ENCODE data around the gene MGAM2. TPM values are rescaled to one million over a fixed set of nuclear protein-coding genes. Genes with fewer than 3 reads are reported as not detected.
"Not testable (repeated sequence)": the region's sequence is repeated elsewhere in the genome, so short reads cannot be mapped to it uniquely, and the experiment has no call there.

The MGAM2 gene
- total and polyA plus RNA-seq, 7 experiments from 2014 or later, result 0.10 TPM; not detected in 6

DNA sequence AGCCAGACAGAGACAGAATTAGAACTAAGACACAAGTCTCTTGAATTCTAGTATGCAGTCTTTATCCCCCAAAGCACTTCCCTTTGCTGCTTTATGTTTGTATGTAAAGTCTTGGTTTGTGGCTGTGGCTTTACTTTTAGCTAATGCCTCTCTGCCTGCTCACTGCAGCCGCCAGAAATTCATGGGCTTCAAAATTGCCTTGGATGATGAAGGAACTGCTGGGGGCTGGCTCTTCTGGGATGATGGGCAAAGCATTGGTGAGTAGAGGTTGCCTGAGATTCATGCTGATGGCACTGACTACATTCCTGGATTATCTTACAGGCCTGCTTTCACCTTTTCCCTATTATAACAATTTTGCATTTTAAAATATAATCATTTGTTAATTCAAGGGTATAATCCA lies 10.9 kb upstream of the MGAM2 start:
- Mint-ChIP-seq H3K9me3 (no peaks in the 10 kb centered on the region), H3K4me3 (no peak overlapping the region), H3K27me3 (peaks cover 0 to 9% (median 3%) of the 10 kb centered on the region in 5 donors), H3K4me1 (peaks cover 0 to 13% (median 0%) of the 10 kb centered on the region in 7 donors), H3K27ac (no peak overlapping the region), H3K36me3 (no peaks in the 10 kb centered on the region)
- H3K27ac ChIP-seq (ENCODE audit: low read depth, low read length), result no peak overlapping the region
- H3K4me1 ChIP-seq (ENCODE audit: control insufficient read depth in 2 of 2, insufficient read depth in 2 of 2, low read length in 2 of 2), result no peaks in the 10 kb centered on the region
- H3K4me3 ChIP-seq (ENCODE audit: low read length), result no peak overlapping the region
- no peak for ATAC-seq
- H3K36me3 ChIP-seq (ENCODE audit: control insufficient read depth in 2 of 3, insufficient read depth in 3 of 3, low read length in 3 of 3), result no peaks in the 10 kb centered on the region
- intact Hi-C loops (cut with micrococcal nuclease), result no loop called here
- no peaks in the 10 kb centered on the region for H3K9me3 ChIP-seq (ENCODE audit: control insufficient read depth in 2 of 3, low read length in 3 of 3)
- POLR2A ChIA-PET, result no interaction called here
- CTCF ChIA-PET, result no interaction called here
- DNase-seq, result no peak
- no peaks in the 10 kb centered on the region for H3K27me3 ChIP-seq (ENCODE audit: control insufficient read depth in 2 of 2, insufficient read depth in 2 of 2, low read length in 2 of 2)

DNA sequence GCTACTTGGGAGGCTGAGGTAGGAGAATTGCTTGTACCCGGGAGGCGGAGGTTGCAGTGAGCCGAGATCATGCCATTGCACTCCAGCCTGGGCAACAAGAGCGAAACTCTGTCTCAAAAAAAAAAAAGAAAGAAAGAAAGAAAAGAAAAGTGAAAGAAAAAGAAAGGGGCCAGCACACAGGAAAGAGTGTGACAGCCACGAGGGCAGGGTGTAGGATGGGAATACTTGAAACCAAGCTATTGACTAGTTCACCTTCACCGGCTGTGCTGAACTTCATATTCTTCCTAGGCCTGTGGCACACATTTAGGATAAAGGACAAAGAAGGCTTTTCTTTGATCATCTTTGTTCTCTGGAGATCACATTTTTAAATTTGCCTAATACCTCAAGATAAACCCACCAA lies 9.7 kb upstream of the MGAM2 start:
- H3K4me3 Mint-ChIP-seq; H3K27ac Mint-ChIP-seq; H3K4me1 ChIP-seq (ENCODE audit: control insufficient read depth in 2 of 2, insufficient read depth in 2 of 2, low read length in 2 of 2); intact Hi-C loops (cut with micrococcal nuclease); H3K9me3 Mint-ChIP-seq; H3K36me3 ChIP-seq (ENCODE audit: control insufficient read depth in 2 of 3, insufficient read depth in 3 of 3, low read length in 3 of 3); H3K36me3 Mint-ChIP-seq; H3K4me3 ChIP-seq (ENCODE audit: low read length); POLR2A ChIA-PET; H3K9me3 ChIP-seq (ENCODE audit: control insufficient read depth in 2 of 3, low read length in 3 of 3); DNase-seq; H3K27ac ChIP-seq (ENCODE audit: low read depth, low read length); H3K27me3 ChIP-seq (ENCODE audit: control insufficient read depth in 2 of 2, insufficient read depth in 2 of 2, low read length in 2 of 2); ATAC-seq; CTCF ChIA-PET: not testable (repeated sequence)
- peaks cover 0 to 10% (median 8%) of the 10 kb centered on the region in 5 donors for H3K27me3 Mint-ChIP-seq
- H3K4me1 Mint-ChIP-seq, result peaks cover 0 to 13% (median 0%) of the 10 kb centered on the region in 7 donors

DNA sequence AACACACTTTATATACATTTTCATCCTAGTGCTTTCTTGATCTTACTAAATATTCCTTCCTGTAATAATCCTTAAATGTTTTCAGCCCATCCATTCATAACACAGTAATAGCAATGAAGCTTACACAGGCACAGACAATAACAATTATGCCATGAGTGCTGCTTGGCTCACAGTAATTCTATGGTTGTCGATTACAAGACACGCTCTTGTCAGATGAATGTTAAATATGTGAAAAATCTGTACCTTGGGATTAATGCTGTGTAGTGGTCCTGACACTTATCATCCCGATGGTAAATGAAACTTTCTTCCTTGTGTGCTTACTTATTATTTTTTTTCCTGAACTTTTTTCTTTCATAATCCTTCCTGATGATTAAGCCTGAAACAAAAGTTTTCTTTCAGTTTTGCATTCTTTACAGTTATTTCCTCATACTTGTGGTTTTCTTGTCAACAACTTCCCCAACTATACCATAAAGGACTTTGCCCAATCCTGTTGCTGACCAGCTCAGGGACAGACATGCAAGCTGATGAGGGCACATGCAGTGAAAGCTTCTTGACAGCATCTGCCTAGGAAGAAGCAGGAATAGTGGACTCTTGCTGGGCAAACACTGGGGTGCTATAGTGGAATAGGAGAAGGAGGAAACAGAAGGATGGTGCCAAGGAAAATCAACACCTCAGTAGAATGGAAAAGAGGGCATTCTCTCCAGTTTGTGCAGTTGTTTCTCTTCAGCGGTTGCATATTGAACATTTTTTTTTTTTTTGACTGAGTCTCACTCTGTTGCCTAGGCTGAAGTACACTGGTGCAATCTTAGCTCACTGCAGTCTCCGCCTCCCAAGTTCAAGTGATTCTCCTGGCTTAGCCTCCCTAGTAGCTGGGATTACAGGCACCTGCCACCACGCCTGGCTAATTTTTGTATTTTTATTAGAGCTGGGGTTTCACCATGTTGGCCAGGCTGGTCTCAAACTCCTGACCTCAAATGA lies 6.7 kb upstream of the MGAM2 start:
- no peak overlapping the region for H3K27ac Mint-ChIP-seq
- ChIA-PET POLR2A (no interaction called here), CTCF (no interaction called here)
- no peaks in the 10 kb centered on the region for H3K36me3 Mint-ChIP-seq
- peak; percentile 78 for ATAC-seq
- Histone ChIP-seq H3K9me3 (ENCODE audit: control insufficient read depth in 2 of 3, low read length in 3 of 3) (no peaks in the 10 kb centered on the region), H3K27me3 (ENCODE audit: control insufficient read depth in 2 of 2, insufficient read depth in 2 of 2, low read length in 2 of 2) (no peaks in the 10 kb centered on the region), H3K4me3 (ENCODE audit: low read length) (no peak overlapping the region), H3K36me3 (ENCODE audit: control insufficient read depth in 2 of 3, insufficient read depth in 3 of 3, low read length in 3 of 3) (no peaks in the 10 kb centered on the region), H3K4me1 (ENCODE audit: control insufficient read depth in 2 of 2, insufficient read depth in 2 of 2, low read length in 2 of 2) (no peaks in the 10 kb centered on the region), H3K27ac (ENCODE audit: low read depth, low read length) (no peak overlapping the region)
- H3K4me1 Mint-ChIP-seq, result peaks cover 0 to 13% (median 0%) of the 10 kb centered on the region in 7 donors
- DNase-seq, result no peak
- no peaks in the 10 kb centered on the region for H3K9me3 Mint-ChIP-seq
- no peak overlapping the region for H3K4me3 Mint-ChIP-seq
- intact Hi-C loops (cut with micrococcal nuclease), result no loop called here
- H3K27me3 Mint-ChIP-seq, result peaks cover 6 to 19% (median 14%) of the 10 kb centered on the region in 5 donors

DNA sequence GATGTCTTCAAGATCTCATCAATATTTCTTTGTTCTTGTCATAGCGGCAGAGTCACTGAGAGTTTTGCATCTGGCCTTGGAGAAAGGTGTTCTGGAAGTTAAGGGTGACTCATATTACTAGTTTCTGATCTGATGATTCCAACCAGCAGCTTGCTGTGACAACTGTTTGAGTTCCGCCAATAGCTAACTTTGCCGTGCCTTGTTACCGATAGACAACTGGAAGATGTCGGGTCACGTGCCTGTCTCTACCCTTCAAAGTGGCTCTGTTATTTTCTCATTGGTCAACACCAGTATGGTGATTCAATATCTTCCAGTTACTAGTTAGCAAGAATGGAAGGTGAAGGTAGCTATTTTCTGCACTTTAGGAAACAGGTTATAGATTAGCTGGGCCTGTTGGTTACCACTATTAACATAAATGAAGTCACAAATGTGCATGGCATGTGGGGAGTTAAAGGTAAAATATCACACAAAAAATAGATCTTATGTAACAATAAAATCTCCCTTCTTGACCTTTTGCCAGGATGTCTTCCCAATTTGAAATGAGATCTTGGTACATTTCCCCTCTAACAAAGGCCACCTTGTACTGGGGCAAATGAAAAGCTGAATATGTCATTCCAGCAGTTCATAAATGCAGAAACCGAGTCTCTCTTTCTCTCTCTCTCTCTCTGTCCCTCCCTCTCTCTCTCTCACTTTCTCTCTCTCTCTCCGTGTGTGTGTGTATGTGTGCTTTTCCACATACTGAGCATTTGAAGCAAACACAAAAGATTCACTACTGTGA lies 2.6 kb upstream of the MGAM2 start:
- intact Hi-C loops (cut with micrococcal nuclease), result no loop called here
- no peak for DNase-seq

DNA sequence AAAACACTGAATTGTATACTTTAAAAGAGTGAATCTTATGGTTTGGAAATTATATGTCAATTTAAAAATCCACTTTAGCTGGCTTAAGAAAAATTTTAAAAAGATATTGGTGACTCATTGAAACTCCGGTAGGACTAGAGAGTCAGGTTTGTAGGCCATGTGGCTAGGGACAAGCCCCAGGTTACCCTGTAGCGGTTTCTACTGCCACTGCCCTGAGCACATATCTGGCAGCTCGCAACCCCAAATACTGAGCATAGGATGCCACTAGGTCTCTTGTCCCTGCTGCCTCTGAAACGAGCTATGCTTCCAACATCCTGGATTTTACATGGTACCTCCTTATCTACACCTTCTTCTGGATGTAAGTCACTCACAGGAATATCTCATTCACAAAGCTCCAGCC lies 1.4 kb upstream of the MGAM2 start:
- Histone ChIP-seq H3K27ac (ENCODE audit: low read depth, low read length) (no peak overlapping the region), H3K4me3 (ENCODE audit: low read length) (no peak overlapping the region), H3K4me1 (ENCODE audit: control insufficient read depth in 2 of 2, insufficient read depth in 2 of 2, low read length in 2 of 2) (no peaks in the 10 kb centered on the region), H3K9me3 (ENCODE audit: control insufficient read depth in 2 of 3, low read length in 3 of 3) (no peaks in the 10 kb centered on the region), H3K36me3 (ENCODE audit: control insufficient read depth in 2 of 3, insufficient read depth in 3 of 3, low read length in 3 of 3) (no peaks in the 10 kb centered on the region), H3K27me3 (ENCODE audit: control insufficient read depth in 2 of 2, insufficient read depth in 2 of 2, low read length in 2 of 2) (no peaks in the 10 kb centered on the region)
- Mint-ChIP-seq H3K27me3 (peaks cover 7 to 26% (median 24%) of the 10 kb centered on the region in 5 donors), H3K36me3 (no peaks in the 10 kb centered on the region), H3K4me1 (peaks cover 0 to 3% (median 0%) of the 10 kb centered on the region in 7 donors), H3K27ac (no peak overlapping the region), H3K9me3 (no peaks in the 10 kb centered on the region), H3K4me3 (no peak overlapping the region)
- ChIA-PET POLR2A (no interaction called here), CTCF (interaction anchor here (0.6 kb wide), 1 partner anchor 78 kb away, joined by 3 read pairs; no protein-coding TSS in a partner anchor)
- ATAC-seq, result no peak
- no peak for DNase-seq
- intact Hi-C loops (cut with micrococcal nuclease), result no loop called here

More for the DNA sequence above, 2.6 kb upstream of the MGAM2 start:
- H3K36me3 Mint-ChIP-seq, result no peaks in the 10 kb centered on the region
- H3K27me3 ChIP-seq (ENCODE audit: control insufficient read depth in 2 of 2, insufficient read depth in 2 of 2, low read length in 2 of 2), result no peaks in the 10 kb centered on the region
- H3K27ac Mint-ChIP-seq, result no peak overlapping the region
- H3K4me1 Mint-ChIP-seq, result peaks cover 0 to 8% (median 0%) of the 10 kb centered on the region in 7 donors
- H3K4me1 ChIP-seq (ENCODE audit: control insufficient read depth in 2 of 2, insufficient read depth in 2 of 2, low read length in 2 of 2), result no peaks in the 10 kb centered on the region
- H3K4me3 Mint-ChIP-seq, result no peak overlapping the region
- POLR2A ChIA-PET, result no interaction called here
- no peak for ATAC-seq
- no peaks in the 10 kb centered on the region for H3K9me3 Mint-ChIP-seq
- no peaks in the 10 kb centered on the region for H3K36me3 ChIP-seq (ENCODE audit: control insufficient read depth in 2 of 3, insufficient read depth in 3 of 3, low read length in 3 of 3)
- no peaks in the 10 kb centered on the region for H3K9me3 ChIP-seq (ENCODE audit: control insufficient read depth in 2 of 3, low read length in 3 of 3)
- no peak overlapping the region for H3K4me3 ChIP-seq (ENCODE audit: low read length)
- peaks cover 7 to 31% (median 24%) of the 10 kb centered on the region in 5 donors for H3K27me3 Mint-ChIP-seq
- CTCF ChIA-PET, result no interaction called here
- no peak overlapping the region for H3K27ac ChIP-seq (ENCODE audit: low read depth, low read length)

DNA sequence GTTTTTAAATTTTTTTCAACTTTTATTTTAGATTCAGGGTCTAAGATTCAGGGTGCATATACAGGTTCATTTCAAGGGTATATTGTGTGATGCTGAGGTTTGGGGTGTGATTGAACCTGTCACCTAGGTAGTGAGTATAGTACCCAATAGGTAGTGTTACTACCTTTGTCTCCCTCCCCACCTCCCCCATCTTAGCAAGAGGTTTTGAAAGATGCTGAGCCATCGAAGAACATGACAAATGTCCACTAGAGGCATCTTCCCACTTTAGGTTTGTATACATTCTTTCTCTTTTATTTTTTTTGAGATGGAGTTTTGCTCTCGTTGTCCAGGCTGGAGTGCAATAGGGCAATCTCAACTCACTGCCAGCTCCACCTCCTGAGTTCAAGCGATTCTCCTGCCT lies 880 bp upstream of the MGAM2 start:
- H3K27me3 Mint-ChIP-seq, result peaks cover 7 to 26% (median 24%) of the 10 kb centered on the region in 5 donors
- no peak overlapping the region for H3K4me3 ChIP-seq (ENCODE audit: low read length)
- no peaks in the 10 kb centered on the region for H3K27me3 ChIP-seq (ENCODE audit: control insufficient read depth in 2 of 2, insufficient read depth in 2 of 2, low read length in 2 of 2)
- ATAC-seq (no peak), DNase-seq (no peak)
- H3K36me3 Mint-ChIP-seq, result no peaks in the 10 kb centered on the region
- no peak overlapping the region for H3K4me3 Mint-ChIP-seq
- no peaks in the 10 kb centered on the region for H3K9me3 Mint-ChIP-seq
- H3K27ac Mint-ChIP-seq, result no peak overlapping the region
- intact Hi-C loops (cut with micrococcal nuclease), result no loop called here
- H3K9me3 ChIP-seq (ENCODE audit: control insufficient read depth in 2 of 3, low read length in 3 of 3), result no peaks in the 10 kb centered on the region
- no peak overlapping the region for H3K27ac ChIP-seq (ENCODE audit: low read depth, low read length)
- H3K36me3 ChIP-seq (ENCODE audit: control insufficient read depth in 2 of 3, insufficient read depth in 3 of 3, low read length in 3 of 3), result no peaks in the 10 kb centered on the region
- POLR2A ChIA-PET, result no interaction called here
- H3K4me1 ChIP-seq (ENCODE audit: control insufficient read depth in 2 of 2, insufficient read depth in 2 of 2, low read length in 2 of 2), result no peaks in the 10 kb centered on the region
- H3K4me1 Mint-ChIP-seq, result peaks cover 0 to 3% (median 0%) of the 10 kb centered on the region in 7 donors
- CTCF ChIA-PET, result interaction anchor here (0.5 kb wide), 1 partner anchor 128 kb away, joined by 3 read pairs; no protein-coding TSS in a partner anchor
